Trophoblast cell (in vitro differentiated cells and primary cell): ENCODE data around the gene DRC7.
A peak's percentile ranks its signal among the peaks of the same experiment; 100 is the strongest.

ENCODE experiments used
- DNase-seq, 2 donors: peaks; one replicate each; pipeline ENCODE4 v3.0.0-alpha.2; 2016
- H2AFZ ChIP-seq: 2 replicates; pipeline ENCODE4 v1.6.1; 2013; ENCODE audit warnings: low read length, moderate library complexity, mild to moderate bottlenecking; ENCODE audit not compliant: insufficient read depth, poor library complexity
- H2AK5ac ChIP-seq: 2 replicates; pipeline ENCODE4 v1.6.1; 2013; ENCODE audit warnings: mild to moderate bottlenecking, low read length
- H2BK120ac ChIP-seq: 2 replicates; pipeline ENCODE4 v1.6.1; 2013; ENCODE audit warnings: low read length, mild to moderate bottlenecking, moderate library complexity; ENCODE audit not compliant: insufficient read depth, poor library complexity
- H2BK12ac ChIP-seq: 2 replicates; pipeline ENCODE4 v1.6.1; 2013; ENCODE audit warnings: mild to moderate bottlenecking, low read length, moderate library complexity
- H2BK5ac ChIP-seq: 2 replicates; pipeline ENCODE4 v1.6.1; 2013; ENCODE audit warnings: low read length, low read depth, moderate library complexity, mild to moderate bottlenecking; ENCODE audit not compliant: poor library complexity
- H3K14ac ChIP-seq: 2 replicates; pipeline ENCODE4 v1.6.1; 2013; ENCODE audit warnings: mild to moderate bottlenecking, low read length
- H3K18ac ChIP-seq: 2 replicates; pipeline ENCODE4 v1.6.1; 2013; ENCODE audit warnings: mild to moderate bottlenecking, low read length
- H3K23ac ChIP-seq: 2 replicates; pipeline ENCODE4 v1.6.1; 2013; ENCODE audit warnings: low read length
- H3K27ac ChIP-seq: 2 replicates; pipeline ENCODE4 v1.5.1; 2013; ENCODE audit warnings: low read depth, mild to moderate bottlenecking, inconsistent platforms, low read length, moderate library complexity
- H3K27me3 ChIP-seq: 2 replicates; pipeline ENCODE4 v1.6.1; 2013; ENCODE audit warnings: inconsistent platforms, mild to moderate bottlenecking, low read length, moderate library complexity; ENCODE audit not compliant: insufficient read depth
- H3K36me3 ChIP-seq, 2 experiments: 1 replicate in 1 of 2; 2 replicates in 1 of 2; pipeline ENCODE4 v1.6.1; 2013; ENCODE audit warnings: low read length in 2 of 2, mild to moderate bottlenecking in 2 of 2, moderate library complexity in 1 of 2; ENCODE audit not compliant: insufficient read depth in 2 of 2, control insufficient read depth in 1 of 2
- H3K4ac ChIP-seq: 2 replicates; pipeline ENCODE4 v1.6.1; 2013; ENCODE audit warnings: low read depth, mild to moderate bottlenecking, low read length, moderate library complexity
- H3K4me1 ChIP-seq, 2 experiments: 1 replicate in 1 of 2; 2 replicates in 1 of 2; pipeline ENCODE4 v1.6.1; 2013; ENCODE audit warnings: low read length in 2 of 2, mild to moderate bottlenecking in 2 of 2, moderate library complexity in 1 of 2; ENCODE audit not compliant: insufficient read depth in 2 of 2, control insufficient read depth in 1 of 2
- H3K4me2 ChIP-seq: 2 replicates; pipeline ENCODE4 v1.6.1; 2013; ENCODE audit warnings: inconsistent platforms, mild to moderate bottlenecking, low read length, moderate library complexity
- H3K4me3 ChIP-seq: 2 replicates; pipeline ENCODE4 v1.5.1; 2013; ENCODE audit warnings: mild to moderate bottlenecking, low read depth, low read length, inconsistent platforms
- H3K79me1 ChIP-seq: one replicate; pipeline ENCODE4 v1.6.1; 2013; ENCODE audit warnings: low read length
- H3K79me2 ChIP-seq: 2 replicates; pipeline ENCODE4 v1.6.1; 2013; ENCODE audit warnings: low read length, mild to moderate bottlenecking; ENCODE audit not compliant: control insufficient read depth, insufficient read depth, poor library complexity
- H3K9ac ChIP-seq: 2 replicates; pipeline ENCODE4 v1.6.1; 2013; ENCODE audit warnings: mild to moderate bottlenecking, low read length
- H3K9me3 ChIP-seq: 2 replicates; pipeline ENCODE4 v1.6.1; 2013; ENCODE audit warnings: low read depth, mild to moderate bottlenecking, control low read depth, inconsistent platforms, low read length; ENCODE audit not compliant: insufficient read depth
- H4K12ac ChIP-seq: 2 replicates; pipeline ENCODE4 v1.6.1; 2013; ENCODE audit warnings: low read depth, mild to moderate bottlenecking, low read length, moderate library complexity
- H4K8ac ChIP-seq: 2 replicates; pipeline ENCODE4 v1.6.1; 2013; ENCODE audit warnings: low read depth, mild to moderate bottlenecking, low read length, moderate library complexity
- H4K91ac ChIP-seq: one replicate; pipeline ENCODE4 v1.6.1; 2013; ENCODE audit warnings: low read depth, mild to moderate bottlenecking, low read length, moderate library complexity
- WGBS: extraction: QIAGEN DNeasy Blood & Tissue Kit; methylation state at CpG from one replicate; pipeline ENCODE4 v1.1.7; 2013; ENCODE audit warnings: missing lambda C conversion rate; ENCODE audit not compliant: insufficient read length, insufficient coverage; ENCODE audit errors: extremely low coverage; 5-methylcytosine and 5-hydroxymethylcytosine counted together

DRC7 gene

GRCh38 chr16:57713596-57713995 lies 19.0 kb downstream of the DRC7 start:
- Histone ChIP-seq H4K8ac (no peak overlapping the region), H3K23ac (no peak overlapping the region), H3K18ac (no peak overlapping the region), H4K12ac (no peak overlapping the region), H3K14ac (no peak overlapping the region), H3K79me1 (no peaks in the 10 kb centered on the region), H3K4me1 (no peaks in the 10 kb centered on the region), H2AK5ac (no peak overlapping the region), H2BK5ac (no peak overlapping the region), H3K79me2 (no peaks in the 10 kb centered on the region), H3K9me3 (no peaks in the 10 kb centered on the region), H3K27me3 (no peaks in the 10 kb centered on the region), H3K4me2 (no peak overlapping the region), H4K91ac (no peak overlapping the region), H2BK12ac (no peak overlapping the region), H3K9ac (no peak overlapping the region), H3K36me3 (no peaks in the 10 kb centered on the region), H3K4ac (no peak overlapping the region), H3K4me3 (no peak overlapping the region), H2AFZ (no peak overlapping the region), H2BK120ac (no peak overlapping the region), H3K27ac (no peak overlapping the region)
- no peak for DNase-seq
- no CpG with 5 or more reads among the region's 8 CpGs for WGBS

DNA sequence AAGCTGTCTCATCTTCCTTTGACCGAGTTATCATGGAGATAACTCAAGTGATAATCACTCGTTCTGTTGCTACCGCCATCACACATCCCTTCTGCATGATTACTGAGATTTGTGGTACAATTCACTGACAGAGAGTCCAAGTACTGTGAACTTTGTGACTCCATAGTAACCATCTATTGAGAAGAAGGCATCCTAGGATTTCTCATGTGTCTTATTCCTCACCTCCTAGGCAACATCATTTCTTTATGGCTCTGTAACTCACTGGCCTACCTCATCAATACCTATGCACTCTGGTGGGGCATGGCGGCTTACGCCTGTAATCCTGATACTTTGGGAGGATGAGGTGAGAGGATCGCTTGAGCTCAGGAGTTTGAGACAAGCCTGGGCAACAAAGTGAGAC lies 19.4 kb downstream of the DRC7 start:
- H3K79me1 ChIP-seq, result no peaks in the 10 kb centered on the region
- H3K79me2 ChIP-seq, result no peaks in the 10 kb centered on the region
- H2AFZ ChIP-seq, result no peak overlapping the region
- no peak overlapping the region for H3K4me2 ChIP-seq
- H3K4me3 ChIP-seq, result no peak overlapping the region
- H3K9me3 ChIP-seq, result no peaks in the 10 kb centered on the region
- no peak overlapping the region for H4K8ac ChIP-seq
- no peak overlapping the region for H3K27ac ChIP-seq
- H3K4ac ChIP-seq, result no peak overlapping the region
- no peak for DNase-seq
- H3K9ac ChIP-seq, result no peak overlapping the region
- no peak overlapping the region for H2AK5ac ChIP-seq
- no peak overlapping the region for H4K91ac ChIP-seq
- H3K18ac ChIP-seq, result no peak overlapping the region
- H3K14ac ChIP-seq, result no peak overlapping the region
- no CpG with 5 or more reads among the region's 6 CpGs for WGBS
- H3K23ac ChIP-seq, result no peak overlapping the region
- H2BK5ac ChIP-seq, result no peak overlapping the region
- no peak overlapping the region for H4K12ac ChIP-seq
- H2BK120ac ChIP-seq, result no peak overlapping the region
- no peaks in the 10 kb centered on the region for H3K4me1 ChIP-seq
- no peaks in the 10 kb centered on the region for H3K36me3 ChIP-seq
- no peak overlapping the region for H2BK12ac ChIP-seq
- no peaks in the 10 kb centered on the region for H3K27me3 ChIP-seq

- Histone ChIP-seq H3K9ac (no peak overlapping the region), H4K12ac (no peak overlapping the region), H2BK5ac (no peak overlapping the region), H3K79me1 (no peaks in the 10 kb centered on the region), H3K14ac (no peak overlapping the region), H2AFZ (no peak overlapping the region), H4K91ac (no peak overlapping the region), H2AK5ac (no peak overlapping the region), H3K36me3 (no peaks in the 10 kb centered on the region), H2BK12ac (no peak overlapping the region), H4K8ac (no peak overlapping the region), H3K23ac (no peak overlapping the region), H3K4ac (no peak overlapping the region), H3K9me3 (no peaks in the 10 kb centered on the region), H2BK120ac (no peak overlapping the region), H3K27ac (no peak overlapping the region), H3K79me2 (no peaks in the 10 kb centered on the region), H3K18ac (no peak overlapping the region), H3K4me1 (no peaks in the 10 kb centered on the region), H3K27me3 (no peaks in the 10 kb centered on the region), H3K4me3 (no peak overlapping the region), H3K4me2 (no peak overlapping the region)
- DNase-seq, result peak; percentile 62 to 81
- WGBS, result no CpG with 5 or more reads among the region's 3 CpGs
Observed at GRCh38 chr16:57720142-57720575, 25.6 kb downstream of the DRC7 start.

DNA sequence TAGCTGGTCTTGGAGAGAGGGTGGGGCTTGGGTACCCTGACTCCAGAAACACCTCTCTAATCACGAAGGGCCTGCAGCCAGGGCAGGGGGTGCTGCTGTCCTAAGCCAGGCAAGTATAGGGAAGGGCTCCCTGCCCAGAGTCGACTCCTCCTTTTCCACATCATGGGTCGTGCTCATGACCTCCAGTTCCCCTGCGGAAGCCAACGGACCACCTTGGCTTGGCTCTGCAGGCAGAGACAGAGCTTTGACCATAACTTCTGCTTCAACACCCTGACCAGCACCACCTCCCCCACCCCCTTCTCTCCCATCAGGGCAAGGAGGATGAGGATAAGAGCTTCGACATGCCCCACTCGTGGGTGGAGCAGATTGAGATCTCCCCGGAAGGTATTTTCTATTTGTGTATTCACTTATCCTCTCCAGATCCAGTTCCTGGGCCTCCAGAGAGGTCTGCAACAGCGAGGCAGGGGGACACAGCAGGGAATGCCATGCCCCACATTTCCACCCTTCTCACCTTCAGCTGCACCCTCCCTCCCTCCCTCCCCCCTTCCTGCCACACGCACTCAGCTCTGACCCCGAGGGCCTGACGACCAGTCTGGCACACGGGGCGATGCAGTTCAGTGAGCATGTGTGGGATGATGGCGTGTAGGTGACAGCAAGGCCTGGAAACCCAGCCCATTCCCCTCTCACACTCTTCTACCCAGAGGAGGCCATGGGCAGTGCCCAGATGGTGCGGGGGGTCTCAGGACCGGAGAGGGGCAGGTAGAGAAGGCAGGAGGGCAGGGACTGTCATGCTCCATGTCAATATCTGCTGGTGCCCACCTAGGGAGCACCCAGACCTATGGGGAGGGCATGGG lies 27.0 kb downstream of the DRC7 start:
- Histone ChIP-seq H3K14ac (no peak overlapping the region), H3K79me1 (no peaks in the 10 kb centered on the region), H2AFZ (no peak overlapping the region), H3K36me3 (no peaks in the 10 kb centered on the region), H3K9me3 (no peaks in the 10 kb centered on the region), H3K4me2 (no peak overlapping the region), H2BK5ac (no peak overlapping the region), H3K27ac (no peak overlapping the region), H2BK12ac (no peak overlapping the region), H3K27me3 (no peaks in the 10 kb centered on the region), H3K79me2 (no peaks in the 10 kb centered on the region), H2BK120ac (no peak overlapping the region), H4K12ac (no peak overlapping the region), H4K91ac (no peak overlapping the region), H3K4me1 (no peaks in the 10 kb centered on the region), H3K23ac (no peak overlapping the region), H2AK5ac (no peak overlapping the region), H3K4me3 (no peak overlapping the region), H3K4ac (no peak overlapping the region), H4K8ac (no peak overlapping the region), H3K18ac (no peak overlapping the region), H3K9ac (no peak overlapping the region)
- DNase-seq, result no peak
- no CpG with 5 or more reads among the region's 17 CpGs for whole genome bisulfite sequencing
